BLaER1 treated with 17β-estradiol and CSF1 and Interleukin-3, amounts not matched to agents 10 nM and 100 nM (cell line): ENCODE measurements around the gene IGF2.

ENCODE experiments used
- H3K27ac ChIP-seq, 11 experiments: shearing (Covaris generic); formaldehyde crosslinking; 2 replicates each; pipeline ENCODE4 v1.8.1; 2022
- H3K27me3 ChIP-seq, 11 experiments: shearing (Covaris generic); formaldehyde crosslinking; 2 replicates each; pipeline ENCODE4 v1.8.1; 2022
- H3K36me3 ChIP-seq, 11 experiments: shearing (Covaris generic); formaldehyde crosslinking; 2 replicates each; pipeline ENCODE4 v1.8.1; 2022
- H3K4me1 ChIP-seq, 10 experiments: shearing (Covaris generic); formaldehyde crosslinking; 2 replicates each; pipeline ENCODE4 v1.8.1; 2022
- H3K4me2 ChIP-seq, 11 experiments: shearing (Covaris generic); formaldehyde crosslinking; 2 replicates each; pipeline ENCODE4 v1.8.1; 2022
- H3K4me3 ChIP-seq, 10 experiments: shearing (Covaris generic); formaldehyde crosslinking; 2 replicates each; pipeline ENCODE4 v1.8.1; 2022
- H3K9ac ChIP-seq, 11 experiments: shearing (Covaris generic); formaldehyde crosslinking; 2 replicates each; pipeline ENCODE4 v1.8.1; 2022
- H3K9me3 ChIP-seq, 11 experiments: shearing (Covaris generic); formaldehyde crosslinking; replicated peaks in 1 of 11; 2 replicates each; pipeline ENCODE4 v1.8.1; 2022
- H4K20me1 ChIP-seq, 11 experiments: shearing (Covaris generic); formaldehyde crosslinking; 2 replicates each; pipeline ENCODE4 v1.8.1; 2022
- Cebpa-rat ChIP-seq, 11 experiments: shearing (Covaris generic); IDR thresholded peaks; 2 replicates each; pipeline ENCODE4 v1.8.1; 2022

Gene IGF2

GRCh38 chr11:2138431-2139122 is 612 bp downstream of the IGF2 start:
- H3K4me2 ChIP-seq: no peak overlapping the region

GRCh38 chr11:2138068-2138430 is 1.1 kb downstream of the IGF2 start:
- Histone ChIP-seq H3K9me3 (peaks cover 0 to 6% (median 0%) of the 10 kb centered on the region in 11 experiments; a peak in 7 of 22 replicates), H3K9ac (no peak overlapping the region), H3K36me3 (no peaks in the 10 kb centered on the region), H3K27ac (no peak overlapping the region), H4K20me1 (peaks cover 0 to 63% (median 20%) of the 10 kb centered on the region in 11 experiments; a peak in 16 of 22 replicates), H3K4me1 (peaks cover 0 to 13% (median 0%) of the 10 kb centered on the region in 10 experiments; a peak in 7 of 20 replicates), H3K27me3 (peaks cover 99 to 100% (median 100%) of the 10 kb centered on the region in 11 experiments), H3K4me2 (no peak overlapping the region), H3K4me3 (no peak overlapping the region)
- TF ChIP-seq Cebpa-rat (IDR thresholded peaks at IDR 0.05): no peak

More at GRCh38 chr11:2138431-2139122, 612 bp downstream of the IGF2 start:
- Histone ChIP-seq H3K9ac (no peak overlapping the region), H3K36me3 (no peaks in the 10 kb centered on the region), H3K27me3 (peaks cover 98 to 100% (median 100%) of the 10 kb centered on the region in 11 experiments), H3K4me1 (peaks cover 0 to 15% (median 0%) of the 10 kb centered on the region in 10 experiments; a peak in 7 of 20 replicates), H3K9me3 (peaks cover 0 to 6% (median 0%) of the 10 kb centered on the region in 11 experiments; a peak in 7 of 22 replicates), H3K27ac (no peak overlapping the region), H3K4me3 (no peak overlapping the region), H4K20me1 (peaks cover 0 to 61% (median 16%) of the 10 kb centered on the region in 11 experiments; a peak in 17 of 22 replicates)
- TF ChIP-seq Cebpa-rat (IDR thresholded peaks at IDR 0.05): no peak

- Histone ChIP-seq H3K4me1 (peaks cover 0 to 7% (median 0%) of the 10 kb centered on the region in 10 experiments; a peak in 7 of 20 replicates), H3K9ac (no peak overlapping the region), H4K20me1 (peaks cover 0 to 60% (median 20%) of the 10 kb centered on the region in 11 experiments; a peak in 16 of 22 replicates), H3K27ac (no peak overlapping the region), H3K9me3 (peaks cover 0 to 6% (median 0%) of the 10 kb centered on the region in 11 experiments; a peak in 7 of 22 replicates), H3K4me3 (no peak overlapping the region), H3K4me2 (no peak overlapping the region), H3K27me3 (peaks cover 99 to 100% (median 100%) of the 10 kb centered on the region in 11 experiments), H3K36me3 (no peaks in the 10 kb centered on the region)
- TF ChIP-seq Cebpa-rat (IDR thresholded peaks at IDR 0.05): no peak
Measured at GRCh38 chr11:2137202-2138067, 1.8 kb downstream of the IGF2 start.

GRCh38 chr11:2136952-2137201 is 2.3 kb downstream of the IGF2 start:
- no peak overlapping the region for H3K4me3 ChIP-seq
- H3K4me2 ChIP-seq: no peak overlapping the region
- peaks cover 0 to 3% (median 0%) of the 10 kb centered on the region in 10 experiments; a peak in 3 of 20 replicates for H3K4me1 ChIP-seq
- no peak for TF ChIP-seq Cebpa-rat (IDR thresholded peaks at IDR 0.05)
- no peaks in the 10 kb centered on the region for H3K36me3 ChIP-seq
- H4K20me1 ChIP-seq: peaks cover 0 to 56% (median 20%) of the 10 kb centered on the region in 11 experiments; a peak in 15 of 22 replicates
- H3K9ac ChIP-seq: no peak overlapping the region
- H3K27ac ChIP-seq: no peak overlapping the region
- peaks cover 0 to 6% (median 0%) of the 10 kb centered on the region in 11 experiments; a peak in 7 of 22 replicates for H3K9me3 ChIP-seq
- H3K27me3 ChIP-seq: peaks cover 99 to 100% (median 99%) of the 10 kb centered on the region in 11 experiments

GRCh38 chr11:2136209-2136951 is 2.8 kb downstream of the IGF2 start:
- Histone ChIP-seq H3K4me2 (no peak overlapping the region), H3K27me3 (peaks cover 97 to 100% (median 99%) of the 10 kb centered on the region in 11 experiments), H4K20me1 (peaks cover 0 to 53% (median 18%) of the 10 kb centered on the region in 11 experiments; a peak in 15 of 22 replicates)

GRCh38 chr11:2135648-2136201 is 3.5 kb downstream of the IGF2 start:
- Histone ChIP-seq H3K27me3 (peaks cover 91 to 100% (median 96%) of the 10 kb centered on the region in 11 experiments), H3K27ac (no peak overlapping the region), H4K20me1 (peaks cover 0 to 47% (median 14%) of the 10 kb centered on the region in 11 experiments; a peak in 15 of 22 replicates), H3K4me1 (peaks cover 0 to 3% (median 0%) of the 10 kb centered on the region in 10 experiments; a peak in 1 of 20 replicates), H3K4me2 (no peak overlapping the region), H3K9me3 (peaks cover 0 to 6% (median 0%) of the 10 kb centered on the region in 11 experiments; a peak in 7 of 22 replicates), H3K36me3 (no peaks in the 10 kb centered on the region), H3K9ac (no peak overlapping the region), H3K4me3 (no peak overlapping the region)
- TF ChIP-seq Cebpa-rat (IDR thresholded peaks at IDR 0.05): no peak

More at GRCh38 chr11:2136209-2136951, 2.8 kb downstream of the IGF2 start:
- no peak for TF ChIP-seq Cebpa-rat (IDR thresholded peaks at IDR 0.05)
- Histone ChIP-seq H3K27ac (no peak overlapping the region), H3K9me3 (peaks cover 0 to 6% (median 0%) of the 10 kb centered on the region in 11 experiments; a peak in 7 of 22 replicates), H3K4me1 (peaks cover 0 to 3% (median 0%) of the 10 kb centered on the region in 10 experiments; a peak in 1 of 20 replicates), H3K36me3 (no peaks in the 10 kb centered on the region), H3K4me3 (no peak overlapping the region), H3K9ac (no peak overlapping the region)

GRCh38 chr11:2135018-2135569 is 4.1 kb downstream of the IGF2 start:
- Histone ChIP-seq H3K36me3 (no peaks in the 10 kb centered on the region), H3K4me1 (peaks cover 0 to 3% (median 0%) of the 10 kb centered on the region in 10 experiments; a peak in 1 of 20 replicates), H3K4me2 (no peak overlapping the region), H3K4me3 (no peak overlapping the region), H3K27ac (no peak overlapping the region), H3K27me3 (peaks cover 84 to 94% (median 90%) of the 10 kb centered on the region in 11 experiments), H3K9ac (no peak overlapping the region), H3K9me3 (peaks cover 0 to 5% (median 0%) of the 10 kb centered on the region in 11 experiments; a peak in 7 of 22 replicates), H4K20me1 (peaks cover 0 to 43% (median 12%) of the 10 kb centered on the region in 11 experiments; a peak in 13 of 22 replicates)
- no peak for TF ChIP-seq Cebpa-rat (IDR thresholded peaks at IDR 0.05)
